GM21526 (cell line): ENCODE data around the gene FMOD.

Experiments used
- ATAC-seq: cut with Tn5 transposase; IDR thresholded peaks from one replicate; pipeline ENCODE4 v1.9.1; 2021; ENCODE audit warnings: moderate library complexity; ENCODE audit not compliant: unreplicated experiment, low FRiP score

FMOD gene

GRCh38 chr1:203351037-203351625, at the start of gene FMOD:
Gene FMOD, minus strand, starts transcription at chr1:203351122. Its CDS starts 2,852 bp downstream, at chr1:203348270.
- no peak for ATAC-seq

GRCh38 chr1:203396595-203397194, 45.8 kb upstream of the FMOD start:
- no peak for ATAC-seq

GRCh38 chr1:203395751-203396150, 44.8 kb upstream of the FMOD start:
- ATAC-seq = no peak

GRCh38 chr1:203390298-203390697, 39.4 kb upstream of the FMOD start:
- no peak for ATAC-seq

GRCh38 chr1:203388683-203389082, 37.8 kb upstream of the FMOD start:
- no peak for ATAC-seq

- no peak for ATAC-seq
Measured at GRCh38 chr1:203382026-203382425, 31.1 kb upstream of the FMOD start.

GRCh38 chr1:203381151-203381751, 30.3 kb upstream of the FMOD start:
- ATAC-seq = no peak

- no peak for ATAC-seq
Measured at GRCh38 chr1:203380420-203381150, 29.7 kb upstream of the FMOD start.

GRCh38 chr1:203379825-203380224, 28.9 kb upstream of the FMOD start:
- no peak for ATAC-seq

- ATAC-seq = no peak
Measured at GRCh38 chr1:203378556-203379245, 27.8 kb upstream of the FMOD start.

GRCh38 chr1:203373991-203374390, 23.1 kb upstream of the FMOD start:
- ATAC-seq = no peak

GRCh38 chr1:203373002-203373401, 22.1 kb upstream of the FMOD start:
- no peak for ATAC-seq

- no peak for ATAC-seq
Measured at GRCh38 chr1:203371288-203371687, 20.4 kb upstream of the FMOD start.

- no peak for ATAC-seq
Measured at GRCh38 chr1:203369666-203370065, 18.7 kb upstream of the FMOD start.

GRCh38 chr1:203368624-203369451, 17.9 kb upstream of the FMOD start:
- ATAC-seq = no peak

- no peak for ATAC-seq
Measured at GRCh38 chr1:203367057-203367456, 16.1 kb upstream of the FMOD start.

GRCh38 chr1:203366476-203366875, 15.6 kb upstream of the FMOD start:
- ATAC-seq = no peak

- ATAC-seq = no peak
Measured at GRCh38 chr1:203364806-203365205, 13.9 kb upstream of the FMOD start.

- no peak for ATAC-seq
Measured at GRCh38 chr1:203364094-203364801, 13.3 kb upstream of the FMOD start.

- no peak for ATAC-seq
Measured at GRCh38 chr1:203362720-203363025, 11.8 kb upstream of the FMOD start.
